Gastroesophageal sphincter (tissue), 4 donors: ENCODE data around the gene GABBR1. TPM values are rescaled to one million over a fixed set of nuclear protein-coding genes. Genes with fewer than 3 reads are reported as not detected.

Experiments used
- ATAC-seq: fragments of 150-250 bp; one replicate; pipeline ENCODE4 v1.9.1; 2016; ENCODE audit warnings: mild to moderate bottlenecking, moderate library complexity
- H3K27ac ChIP-seq, 4 donors: fragments of 200-600 bp; sonication (generic) in 3 of 4; 1 replicate in 3 of 4; 2 replicates in 1 of 4; pipeline ENCODE4 v1.5.1; 2016 to 2019
- H3K27me3 ChIP-seq: fragments of 200-600 bp; sonication (generic); one replicate; pipeline ENCODE4 v1.5.1; 2019
- H3K36me3 ChIP-seq, 2 donors: fragments of 200-600 bp; sonication (generic); one replicate each; pipeline ENCODE4 v1.5.1; 2019; ENCODE audit warnings: control low read depth in 1 of 2
- H3K4me1 ChIP-seq, 3 donors: fragments of 200-600 bp; sonication (generic); 1 replicate in 2 of 3; 2 replicates in 1 of 3; pipeline ENCODE4 v1.5.1; 2016 to 2019; ENCODE audit warnings: control low read depth in 2 of 3
- H3K4me3 ChIP-seq, 2 donors: fragments of 200-600 bp; sonication (generic); one replicate each; pipeline ENCODE4 v1.5.1; 2019; ENCODE audit warnings: mild to moderate bottlenecking in 1 of 2, moderate library complexity in 1 of 2
- H3K9me3 ChIP-seq, 3 donors: fragments of 200-600 bp; sonication (generic); one replicate each; pipeline ENCODE4 v1.5.1; 2017 to 2019; ENCODE audit warnings: control low read depth in 2 of 3
- CTCF ChIP-seq, 4 experiments: fragments of 200-600 bp in 2 of 4; fragments of 450-650 bp in 2 of 4; sonication (generic) in 1 of 4; IDR thresholded peaks; one replicate each; pipeline ENCODE4 v1.5.1; 2017 to 2019; ENCODE audit warnings: antibody characterized with exemption in 4 of 4, mild to moderate bottlenecking in 2 of 4, moderate library complexity in 2 of 4
- EP300 ChIP-seq: sonication (generic); formaldehyde crosslinking; IDR thresholded peaks from one replicate; pipeline ENCODE4 v1.6.1; 2017; ENCODE audit warnings: antibody characterized with exemption, mild to moderate bottlenecking
- POLR2A ChIP-seq, 2 donors: fragments of 450-650 bp; IDR thresholded peaks; one replicate each; pipeline ENCODE4 v1.6.1; 2017; ENCODE audit warnings: antibody characterized with exemption in 2 of 2, mild to moderate bottlenecking in 2 of 2, moderate library complexity in 1 of 2
- POLR2AphosphoS5 ChIP-seq: sonication (generic); formaldehyde crosslinking; IDR thresholded peaks from one replicate; pipeline ENCODE4 v1.6.1; 2017; ENCODE audit warnings: antibody characterized with exemption
- WGBS, 2 donors: methylation state at CpG; one replicate each; pipeline ENCODE4 v1.1.5; 2018; ENCODE audit warnings: low coverage in 1 of 2; 5-methylcytosine and 5-hydroxymethylcytosine counted together
- total RNA-seq, 4 donors: library from RNA; depleted of rRNA; stranded (reverse); fragments of >200 nt; gene quantifications; one replicate each; pipeline ENCODE4 v1.1.0, GENCODE V29; 2016

GABBR1 gene
- total RNA-seq, 4 donors from 2014 or later = 17.8 to 90.1 (median 44.8) TPM

GRCh38 chr6:29552512-29553051 lies 80.4 kb downstream of the GABBR1 start:
- WGBS, 2 donors = 17 to 20% methylated on average over 5 of the region's 5 CpGs
- Histone ChIP-seq H3K9me3 (no peaks in the 10 kb centered on the region), H3K4me3 (peak overlapping the region; percentile 7 to 51), H3K36me3 (no peaks in the 10 kb centered on the region), H3K27me3 (peaks cover 48% of the 10 kb centered on the region), H3K27ac (peak overlapping the region in 2 of 4 donors; percentile 49 to 50), H3K4me1 (peaks cover 0 to 22% (median 12%) of the 10 kb centered on the region in 3 donors)
- peak; percentile 68 for ATAC-seq
- TF ChIP-seq POLR2AphosphoS5 = no peak
- no peak for TF ChIP-seq POLR2A (IDR thresholded peaks at IDR 0.05)
- no peak for TF ChIP-seq CTCF (IDR thresholded peaks at IDR 0.05)
- no peak for TF ChIP-seq EP300

- 45% methylated on average over 2 of the region's 3 CpGs; no CpG with 5 or more reads in 1 of the 2 donors for WGBS, 2 donors
- TF ChIP-seq CTCF (IDR thresholded peaks at IDR 0.05) = no peak
- no peak for TF ChIP-seq EP300
- no peak for TF ChIP-seq POLR2A (IDR thresholded peaks at IDR 0.05)
- TF ChIP-seq POLR2AphosphoS5 = no peak
- H3K9me3 ChIP-seq = peaks cover 0 to 4% (median 0%) of the 10 kb centered on the region in 3 donors
- peaks cover 0 to 3% (median 0%) of the 10 kb centered on the region in 3 donors for H3K4me1 ChIP-seq
- no peak overlapping the region for H3K27ac ChIP-seq
- H3K27me3 ChIP-seq = no peaks in the 10 kb centered on the region
- ATAC-seq = no peak
- no peak overlapping the region for H3K4me3 ChIP-seq
- H3K36me3 ChIP-seq = no peaks in the 10 kb centered on the region
Measured at GRCh38 chr6:29547573-29547972, 85.4 kb downstream of the GABBR1 start.

GRCh38 chr6:29537714-29538403 lies 95.1 kb downstream of the GABBR1 start:
- 73 to 100% methylated on average over 1 to 3 of the region's 4 CpGs for WGBS, 2 donors
- Histone ChIP-seq H3K27me3 (peaks cover 9% of the 10 kb centered on the region), H3K9me3 (no peaks in the 10 kb centered on the region), H3K36me3 (no peaks in the 10 kb centered on the region), H3K27ac (no peak overlapping the region), H3K4me1 (no peaks in the 10 kb centered on the region), H3K4me3 (no peak overlapping the region)
- TF ChIP-seq CTCF (IDR thresholded peaks at IDR 0.05) = no peak
- no peak for TF ChIP-seq POLR2A (IDR thresholded peaks at IDR 0.05)
- no peak for TF ChIP-seq POLR2AphosphoS5
- ATAC-seq = no peak

GRCh38 chr6:29532320-29532951 lies 100.5 kb downstream of the GABBR1 start:
- Histone ChIP-seq H3K4me3 (no peak overlapping the region), H3K36me3 (no peaks in the 10 kb centered on the region), H3K27ac (no peak overlapping the region), H3K4me1 (no peaks in the 10 kb centered on the region), H3K27me3 (no peaks in the 10 kb centered on the region), H3K9me3 (no peaks in the 10 kb centered on the region)
- ATAC-seq = no peak
- TF ChIP-seq POLR2AphosphoS5 = no peak
- TF ChIP-seq EP300 = no peak
- no peak for TF ChIP-seq CTCF (IDR thresholded peaks at IDR 0.05)
- no CpG with 5 or more reads among the region's 2 CpGs for WGBS, 2 donors
